ENCODE measurements around the gene KCTD13.

- TF ChIP-seq CTCF (IDR thresholded peaks at IDR 0.05; ENCODE audit: low read length) (no peak), EZH2phosphoT487 (IDR thresholded peaks at IDR 0.05; ENCODE audit: low read length) (no peak), EZH2 (optimal IDR thresholded peaks at IDR 0.05; ENCODE audit: low read depth, low read length) (no peak)
Measured at GRCh38 chr16:29950806-29951461, 24.9 kb upstream of the KCTD13 start.

Data from MM.1S (cell line).